Activated T-cell treated with anti-CD3 and anti-CD28 coated beads for 48 hours (primary cell): ENCODE results near the gene TSR3.

Source experiments
- DNase-seq: peaks from one replicate; pipeline ENCODE4 v3.0.0-alpha.2; 2020; ENCODE audit warnings: low read depth

TSR3 gene

DNA sequence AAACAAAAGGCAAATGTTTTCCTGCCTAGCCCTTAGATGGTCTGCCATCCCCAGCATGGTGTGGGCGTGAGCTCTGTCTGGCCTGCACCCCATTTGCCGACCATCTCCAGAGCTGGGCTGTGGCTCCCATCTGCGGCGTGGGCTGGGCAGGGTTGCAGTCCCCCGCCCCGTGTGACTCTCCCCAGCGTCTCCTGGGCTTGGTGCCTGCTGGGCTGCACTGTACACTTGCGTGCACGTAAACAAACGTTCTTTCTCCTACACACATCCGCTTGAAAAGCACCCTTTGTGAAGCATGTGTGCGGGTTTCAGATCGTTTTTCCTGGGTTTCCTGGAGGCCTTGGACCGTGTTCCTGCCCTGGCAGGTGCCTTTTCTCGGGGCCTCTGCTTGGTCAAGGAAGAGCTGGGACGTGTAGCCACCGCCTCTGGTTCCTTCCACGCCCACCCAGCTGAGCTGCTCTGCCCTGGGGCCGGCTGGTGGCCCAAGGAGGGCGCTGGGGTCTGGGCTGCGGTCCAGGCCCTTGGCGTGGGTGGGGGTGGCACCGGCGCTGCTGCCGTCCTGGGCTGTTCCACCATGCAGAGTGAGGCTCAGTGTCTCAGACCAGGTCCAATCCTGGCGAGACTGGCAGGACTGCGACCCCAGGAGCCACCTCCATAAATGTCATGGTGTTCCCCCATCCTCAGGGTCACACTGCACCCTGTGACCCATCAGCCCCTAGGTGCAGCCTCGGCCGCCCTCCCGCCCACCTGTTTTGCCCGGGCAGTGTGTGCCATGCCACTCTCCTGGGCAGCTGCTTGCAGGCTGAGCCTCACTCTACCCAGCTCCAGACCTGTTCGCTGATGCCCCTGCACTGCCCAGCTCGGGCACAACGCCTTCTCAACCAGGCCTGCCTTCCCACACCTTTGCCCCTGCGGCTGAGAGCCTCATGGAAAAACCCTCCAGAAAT is 28.1 kb downstream of the TSR3 start:
- DNase-seq = no peak

DNA sequence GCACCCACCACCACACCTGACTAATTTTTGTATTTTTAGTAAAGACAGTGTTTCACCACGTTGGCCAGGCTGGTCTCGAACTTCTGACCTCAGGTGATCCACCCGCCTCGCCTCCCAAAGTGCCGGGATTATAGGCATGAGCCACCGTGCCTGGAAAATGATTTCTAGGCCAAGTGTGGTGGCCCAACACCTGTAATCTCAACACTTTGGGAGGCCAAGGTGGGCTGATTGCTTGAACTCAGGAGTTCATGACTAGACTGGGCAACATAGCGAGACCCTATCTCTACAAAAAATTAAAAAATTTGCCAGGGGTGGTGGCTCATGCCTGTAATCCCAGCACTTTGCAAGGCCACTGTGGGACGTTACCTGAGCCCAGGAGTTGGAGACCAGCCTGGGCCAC is 29.3 kb downstream of the TSR3 start:
- no peak for DNase-seq

GRCh38 chr16:1320658-1321240 is 30.9 kb downstream of the TSR3 start:
- no peak for DNase-seq

DNA sequence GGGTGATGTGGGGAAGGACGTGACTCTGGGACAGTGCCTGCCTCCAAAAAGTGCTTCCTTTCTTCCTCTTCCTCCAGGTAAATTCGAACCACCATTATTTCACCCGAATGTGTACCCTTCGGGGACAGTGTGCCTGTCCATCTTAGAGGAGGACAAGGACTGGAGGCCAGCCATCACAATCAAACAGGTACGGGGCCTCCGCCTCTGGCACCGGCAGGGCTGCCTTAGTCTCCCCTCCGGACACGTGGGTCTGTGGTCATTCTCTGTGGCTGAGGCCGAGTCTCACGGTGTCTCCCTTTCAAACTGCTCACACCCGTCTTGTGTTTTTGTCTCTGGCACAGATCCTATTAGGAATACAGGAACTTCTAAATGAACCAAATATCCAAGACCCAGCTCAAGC is 31.6 kb downstream of the TSR3 start:
- DNase-seq = no peak

GRCh38 chr16:1319041-1319440 is 32.6 kb downstream of the TSR3 start:
- no peak for DNase-seq

- DNase-seq = no peak
Measured at GRCh38 chr16:1318268-1318545, 33.5 kb downstream of the TSR3 start.

DNA sequence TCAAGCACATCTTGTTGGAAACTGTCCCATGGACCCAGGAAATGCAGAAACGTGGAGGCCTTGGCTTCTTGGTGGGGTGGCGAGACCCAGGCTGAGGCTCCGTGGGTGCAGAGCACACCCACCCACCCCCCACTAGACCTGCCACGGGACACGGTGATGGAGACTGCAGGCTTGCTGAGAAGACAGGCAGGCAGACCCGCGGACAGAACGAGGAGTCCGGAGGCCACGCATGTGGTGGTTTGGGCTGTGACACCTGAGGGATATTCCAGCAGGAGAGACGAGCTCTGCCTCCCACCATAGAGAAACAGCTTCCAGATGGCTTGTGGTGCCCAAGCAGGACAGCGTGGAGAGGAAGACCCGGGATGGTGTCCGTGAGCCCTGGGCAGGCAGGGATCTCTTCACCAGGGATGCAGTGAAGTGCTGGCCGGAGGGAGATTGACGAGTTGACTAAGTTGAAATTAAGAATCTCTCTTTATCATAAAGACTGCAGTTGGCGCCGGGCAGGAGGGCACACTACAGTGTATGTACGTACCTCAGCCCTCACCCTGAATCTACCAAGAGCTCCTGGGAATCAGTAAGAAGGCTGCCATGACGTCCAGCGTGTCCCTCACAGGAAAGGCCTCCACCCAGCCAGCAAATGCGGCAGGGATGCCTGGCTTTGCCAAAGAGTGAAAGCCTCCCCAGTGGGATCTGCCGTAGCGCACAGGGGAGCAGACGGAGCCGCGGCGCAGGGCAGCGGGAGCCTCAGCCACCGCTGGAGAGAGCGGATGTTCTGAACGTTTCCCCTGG is 34.0 kb downstream of the TSR3 start:
- DNase-seq = no peak

DNA sequence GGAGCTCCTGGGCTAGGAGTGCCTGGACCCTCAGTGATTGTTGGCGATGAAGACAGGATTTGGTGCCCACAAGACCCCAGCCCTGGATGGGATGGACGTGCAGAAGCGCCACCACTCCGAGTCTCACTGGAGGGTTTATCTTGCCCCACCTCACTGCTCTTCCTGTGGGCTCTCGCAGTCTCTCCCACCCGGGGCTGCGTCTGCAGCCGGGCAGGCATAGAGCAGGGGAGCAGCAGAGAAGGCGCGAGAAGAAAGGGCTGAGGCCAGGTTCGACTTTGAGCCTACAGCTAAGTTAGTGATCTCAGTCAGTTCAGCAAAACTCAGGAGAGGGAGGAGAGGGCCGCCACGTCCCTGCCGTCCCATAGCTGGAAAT is 35.7 kb downstream of the TSR3 start:
- DNase-seq = no peak

- no peak for DNase-seq
Measured at GRCh38 chr16:1315081-1316032, 36.3 kb downstream of the TSR3 start.

GRCh38 chr16:1314399-1315068 is 37.1 kb downstream of the TSR3 start:
- DNase-seq = no peak

GRCh38 chr16:1313721-1314369 is 37.8 kb downstream of the TSR3 start:
- DNase-seq = no peak

DNA sequence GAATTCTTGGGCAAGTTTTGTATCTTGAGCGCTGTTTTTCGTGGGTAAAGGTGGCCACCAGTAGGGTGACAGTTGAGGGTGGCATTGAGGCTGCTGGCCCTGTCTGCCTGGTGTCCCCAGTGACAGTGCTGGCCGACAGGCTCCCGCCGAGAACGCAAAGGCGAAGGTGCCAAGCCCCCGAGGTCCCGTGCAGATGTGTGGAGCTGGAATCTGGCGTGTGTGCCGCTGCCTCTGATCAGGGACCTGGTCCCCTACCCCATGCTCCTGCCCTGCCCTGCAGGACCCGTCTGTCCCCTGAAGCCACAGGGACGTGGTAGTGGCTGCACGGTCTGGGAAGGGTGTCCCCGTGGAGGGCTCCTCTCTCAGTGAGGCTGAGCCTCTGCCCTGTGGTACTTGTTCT is 38.8 kb downstream of the TSR3 start:
- DNase-seq = no peak

- no peak for DNase-seq
Measured at GRCh38 chr16:1312467-1312816, 39.2 kb downstream of the TSR3 start.

GRCh38 chr16:1311738-1312466 is 39.8 kb downstream of the TSR3 start:
- no peak for DNase-seq

- no peak for DNase-seq
Measured at GRCh38 chr16:1311212-1311737, 40.4 kb downstream of the TSR3 start.

DNA sequence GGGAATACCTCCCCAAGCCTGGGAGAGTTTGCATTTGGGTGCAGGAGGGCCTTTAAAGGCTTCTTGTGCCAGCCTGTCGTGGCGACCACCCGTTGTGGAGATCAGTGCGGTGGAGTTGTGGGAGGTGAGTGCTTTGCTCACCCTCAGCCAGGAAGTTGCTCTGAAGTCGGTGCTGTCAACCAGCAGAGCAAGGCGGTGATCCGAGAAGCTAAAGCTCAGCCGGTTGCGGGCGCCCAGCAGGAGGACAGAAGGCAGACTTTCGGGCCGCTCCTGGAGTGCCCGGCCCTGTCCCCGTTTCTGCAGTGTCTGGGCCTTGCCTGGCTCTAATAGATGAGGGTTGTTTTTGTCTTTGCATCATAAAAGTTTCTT is 40.9 kb downstream of the TSR3 start:
- DNase-seq = no peak

DNA sequence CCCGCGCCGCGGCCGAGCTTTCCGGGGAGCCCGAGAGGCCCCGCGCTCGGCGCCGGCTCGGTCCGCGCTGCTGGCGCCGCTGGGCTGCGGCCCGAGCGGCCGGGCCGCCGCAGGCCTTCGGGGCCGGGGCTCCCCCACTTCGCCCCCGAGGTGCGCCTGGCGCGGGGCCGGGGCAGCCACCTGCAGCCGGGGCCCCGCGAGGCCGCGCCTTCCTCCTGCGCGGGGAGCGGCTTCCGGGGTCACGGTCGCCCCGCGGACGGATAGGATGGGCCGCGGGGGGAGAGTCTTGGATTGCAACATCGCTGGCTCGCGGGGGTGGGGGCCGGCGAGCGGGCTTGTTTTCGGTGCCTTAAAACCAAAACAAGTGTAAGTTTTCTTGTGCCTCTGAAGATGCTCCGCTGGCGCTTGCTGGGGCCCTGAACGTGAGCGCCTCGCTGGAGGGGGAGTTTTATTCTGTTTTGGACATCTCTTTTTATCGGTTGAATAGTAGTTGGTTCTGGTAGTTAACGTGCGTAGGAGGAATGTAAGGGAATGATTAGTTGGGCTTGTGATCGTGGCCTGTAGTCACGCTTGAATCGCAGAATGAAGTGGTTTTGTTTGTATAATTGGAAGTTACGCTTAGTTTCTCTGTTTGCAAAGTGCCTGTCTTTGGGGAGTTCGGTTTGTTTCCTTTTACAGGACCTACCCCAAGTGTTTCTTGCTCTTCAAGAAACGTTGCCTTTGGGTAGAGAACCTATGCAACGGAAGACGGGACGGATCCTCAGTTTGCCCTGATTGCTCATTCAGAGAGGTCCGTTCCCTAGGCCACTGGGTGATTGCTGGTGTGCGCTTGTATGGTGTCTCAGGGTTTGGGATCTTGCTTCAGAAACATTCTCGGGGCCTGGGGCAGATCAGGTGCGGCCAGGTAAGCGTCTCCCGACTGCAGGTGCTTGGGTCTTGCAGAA is 41.5 kb downstream of the TSR3 start:
- DNase-seq = peak; percentile 56

DNA sequence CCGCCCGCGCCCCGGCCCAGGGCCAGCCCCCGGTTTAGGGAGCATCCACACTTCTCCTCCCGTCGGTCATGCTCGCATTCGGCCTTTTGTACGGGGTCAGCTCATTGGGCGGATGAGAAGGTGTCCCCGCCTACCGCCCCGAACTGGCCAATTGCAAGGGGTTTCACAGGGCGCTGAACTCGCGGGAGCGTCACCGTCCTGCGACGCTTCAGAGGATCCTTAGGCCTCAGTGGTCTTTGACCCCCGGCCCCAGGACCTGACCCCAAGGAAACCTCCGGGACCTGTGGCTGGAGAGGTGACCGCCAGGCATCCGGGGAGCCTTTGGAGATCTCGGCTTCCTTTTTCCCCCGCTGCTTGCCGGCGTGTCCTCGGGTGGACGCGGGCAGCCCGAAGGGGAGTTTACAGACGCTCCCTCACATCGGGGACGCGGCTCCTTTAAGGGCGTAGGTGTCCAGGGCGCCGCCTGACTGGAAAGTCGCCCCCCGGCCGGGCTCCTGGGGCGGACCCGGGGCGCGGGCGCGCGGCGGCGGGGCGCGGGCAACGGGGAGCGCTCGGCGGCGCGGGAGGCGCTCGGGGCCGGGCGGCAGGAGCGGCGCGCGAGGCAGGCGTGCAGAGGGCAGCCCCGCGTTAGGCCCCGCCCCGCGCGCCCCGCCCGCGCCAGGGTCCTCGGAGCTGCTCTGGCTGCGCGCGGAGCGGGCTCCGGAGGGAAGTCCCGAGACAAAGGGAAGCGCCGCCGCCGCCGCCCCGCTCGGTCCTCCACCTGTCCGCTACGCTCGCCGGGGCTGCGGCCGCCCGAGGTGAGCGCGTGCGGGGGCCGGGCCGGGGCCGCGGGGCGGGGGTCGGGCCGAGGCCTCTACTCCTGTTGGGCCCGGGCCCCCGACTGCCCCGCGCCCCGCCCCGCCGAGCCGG is 42.4 kb downstream of the TSR3 start, which contains the start of gene UBE2I:
Gene UBE2I (plus strand): TSS at position 660 of the 909 bp plus-strand sequence. CDS start 4,395 bp downstream, outside the sequence.
- DNase-seq = peak; percentile 95
